Ovary (tissue), 3 donors: ENCODE measurements around the gene PDZRN3.

Experiments used
- CTCF ChIP-seq, 3 donors: fragments of 450-650 bp in 2 of 3; fragments of 200-600 bp in 1 of 3; IDR thresholded peaks; one replicate each; pipeline versions ENCODE4 v1.5.1 to v1.8.0; 2016 to 2022; ENCODE audit warnings: antibody characterized with exemption in 3 of 3, mild to moderate bottlenecking in 1 of 3
- EP300 ChIP-seq: sonication (generic); formaldehyde crosslinking; IDR thresholded peaks from one replicate; pipeline ENCODE4 v1.6.1; 2017; ENCODE audit warnings: antibody characterized with exemption
- POLR2A ChIP-seq: fragments of 450-650 bp; IDR thresholded peaks from one replicate; pipeline ENCODE4 v1.6.1; 2017; ENCODE audit warnings: antibody characterized with exemption, mild to moderate bottlenecking, moderate library complexity
- donor health status: DM: no; HTN: no; CAD: no.

GRCh38 chr3:73549051-73549600 lies 75.6 kb downstream of the PDZRN3 start:
- TF ChIP-seq CTCF (IDR thresholded peaks at IDR 0.05) (no peak), POLR2A (no peak), EP300 (no peak)
